Stimulated activated memory B cell treated with anti-CD40 and anti-IgM and Interleukin-4, amounts not matched to agents 10 μg/mL and 1 μg/mL and 100 μg/mL, for 72 hours (primary cell): ENCODE results near the gene ARF6.
A peak's percentile ranks its signal among the peaks of the same experiment; 100 is the strongest.

ENCODE experiments used
- ATAC-seq: fragments of 150-1000 bp; cut with Tn5 transposase; 2 replicates; pipeline ENCODE4 v1.10.0; 2021
- H3K27ac Mint-ChIP-seq: one replicate; pipeline ENCODE4 v1.8.0; 2022; ENCODE audit warnings: mild to moderate bottlenecking, mixed read lengths
- H3K27me3 Mint-ChIP-seq: one replicate; pipeline ENCODE4 v1.8.0; 2022; ENCODE audit warnings: mixed read lengths
- H3K36me3 Mint-ChIP-seq: one replicate; pipeline ENCODE4 v1.8.0; 2022; ENCODE audit warnings: mixed read lengths
- H3K4me1 Mint-ChIP-seq: one replicate; pipeline ENCODE4 v1.8.0; 2022; ENCODE audit warnings: mixed read lengths
- H3K4me3 Mint-ChIP-seq: one replicate; pipeline ENCODE4 v1.8.0; 2022; ENCODE audit warnings: mild to moderate bottlenecking, moderate library complexity, mixed read lengths
- H3K9me3 Mint-ChIP-seq: one replicate; pipeline ENCODE4 v1.8.0; 2022; ENCODE audit warnings: mixed read lengths

ARF6 gene

DNA sequence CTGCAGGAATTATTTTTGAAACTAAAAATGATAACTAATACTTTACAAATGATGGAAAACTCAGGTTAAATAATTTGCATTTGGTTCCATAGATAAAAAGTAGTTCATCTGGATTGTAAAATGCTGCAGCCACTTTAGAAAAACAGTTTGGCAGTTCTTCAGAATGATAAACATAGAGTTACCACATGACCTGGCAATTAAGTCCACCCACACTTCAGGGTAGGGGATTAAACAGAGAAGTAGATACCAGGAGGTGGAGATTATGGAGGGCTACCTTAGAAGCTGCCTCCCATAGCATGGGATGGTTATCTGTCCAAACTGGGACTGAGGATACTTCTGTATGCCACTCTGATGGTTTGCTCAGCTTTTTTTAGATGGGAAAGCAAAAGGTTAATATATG, 22.2 kb downstream of the ARF6 start:
- Mint-ChIP-seq H3K27ac (peak overlapping the region; percentile 86), H3K4me3 (peak overlapping the region; percentile 20), H3K27me3 (no peaks in the 10 kb centered on the region), H3K36me3 (peaks cover 10% of the 10 kb centered on the region), H3K9me3 (no peaks in the 10 kb centered on the region), H3K4me1 (peaks cover 19% of the 10 kb centered on the region)
- peak; percentile 69 for ATAC-seq

DNA sequence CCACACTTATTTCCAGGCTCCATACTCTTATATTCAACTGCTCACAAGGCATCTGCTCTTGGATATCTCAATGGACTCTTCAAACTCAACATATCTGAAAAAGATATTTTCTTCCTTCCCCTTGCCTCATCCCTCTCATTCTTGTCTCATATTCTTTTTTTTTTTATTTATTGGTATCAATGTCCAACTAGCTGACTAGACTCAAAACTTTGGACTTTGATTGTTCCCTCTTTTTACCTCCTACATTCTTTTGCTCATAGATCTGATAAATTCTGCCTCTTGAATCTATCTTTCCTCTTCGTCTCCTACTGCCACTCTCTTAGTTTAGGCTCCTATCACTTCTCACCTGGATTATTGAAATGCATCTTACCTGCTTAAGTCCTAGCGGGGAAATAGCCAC, 25.8 kb downstream of the ARF6 start:
- no peak overlapping the region for H3K27ac Mint-ChIP-seq
- ATAC-seq: no peak
- H3K9me3 Mint-ChIP-seq: no peaks in the 10 kb centered on the region
- no peaks in the 10 kb centered on the region for H3K27me3 Mint-ChIP-seq
- peaks cover 32% of the 10 kb centered on the region for H3K4me1 Mint-ChIP-seq
- peaks cover 12% of the 10 kb centered on the region for H3K36me3 Mint-ChIP-seq
- H3K4me3 Mint-ChIP-seq: no peak overlapping the region

- peak overlapping the region; percentile 71 for H3K27ac Mint-ChIP-seq
- peaks cover 39% of the 10 kb centered on the region for H3K4me1 Mint-ChIP-seq
- ATAC-seq: no peak
- H3K36me3 Mint-ChIP-seq: peaks cover 18% of the 10 kb centered on the region
- no peaks in the 10 kb centered on the region for H3K9me3 Mint-ChIP-seq
- no peaks in the 10 kb centered on the region for H3K27me3 Mint-ChIP-seq
- no peak overlapping the region for H3K4me3 Mint-ChIP-seq
These were observed 27.2 kb downstream of the ARF6 start for GRCh38 chr14:49919825-49920659.

- Mint-ChIP-seq H3K4me1 (peaks cover 30% of the 10 kb centered on the region), H3K27ac (peak overlapping the region; percentile 71), H3K4me3 (no peak overlapping the region), H3K9me3 (no peaks in the 10 kb centered on the region), H3K27me3 (no peaks in the 10 kb centered on the region), H3K36me3 (peaks cover 18% of the 10 kb centered on the region)
- ATAC-seq: peak; percentile 81
These were observed 28.1 kb downstream of the ARF6 start for GRCh38 chr14:49920935-49921334.

GRCh38 chr14:49921401-49921800, 28.5 kb downstream of the ARF6 start:
- Mint-ChIP-seq H3K9me3 (no peaks in the 10 kb centered on the region), H3K27me3 (no peaks in the 10 kb centered on the region), H3K4me1 (peaks cover 29% of the 10 kb centered on the region), H3K27ac (peak overlapping the region; percentile 71), H3K4me3 (no peak overlapping the region), H3K36me3 (peaks cover 18% of the 10 kb centered on the region)
- ATAC-seq: no peak

DNA sequence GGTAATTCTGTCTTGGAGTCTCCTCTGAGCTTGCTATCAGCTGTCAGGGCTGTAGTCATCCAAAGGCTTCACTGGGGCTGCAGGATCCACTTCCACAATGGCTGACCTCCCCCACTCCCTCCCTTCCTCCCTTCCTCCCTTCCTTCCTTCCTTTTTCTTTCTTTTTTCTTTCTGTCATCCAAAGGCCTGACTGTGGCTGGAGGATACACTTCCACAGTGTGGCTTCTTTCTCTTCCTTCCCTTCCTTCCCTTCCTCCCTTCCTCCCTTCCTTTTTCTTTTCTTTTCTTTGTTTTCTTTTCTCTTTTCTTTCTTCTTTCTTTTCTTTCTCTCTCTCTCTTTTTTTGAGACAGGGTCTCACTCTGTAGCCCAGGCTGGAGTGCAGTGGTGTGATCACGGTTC, 30.6 kb downstream of the ARF6 start:
- H3K4me1 Mint-ChIP-seq: peaks cover 29% of the 10 kb centered on the region
- peaks cover 18% of the 10 kb centered on the region for H3K36me3 Mint-ChIP-seq
- H3K27ac Mint-ChIP-seq: peak overlapping the region; percentile 66
- no peaks in the 10 kb centered on the region for H3K27me3 Mint-ChIP-seq
- H3K9me3 Mint-ChIP-seq: no peaks in the 10 kb centered on the region
- ATAC-seq: no peak
- H3K4me3 Mint-ChIP-seq: no peak overlapping the region

- Mint-ChIP-seq H3K27ac (peak overlapping the region; percentile 66), H3K4me1 (peaks cover 29% of the 10 kb centered on the region), H3K36me3 (peaks cover 18% of the 10 kb centered on the region), H3K9me3 (no peaks in the 10 kb centered on the region), H3K4me3 (no peak overlapping the region), H3K27me3 (no peaks in the 10 kb centered on the region)
- ATAC-seq: no peak
These were observed 31.0 kb downstream of the ARF6 start for GRCh38 chr14:49923881-49924280.

DNA sequence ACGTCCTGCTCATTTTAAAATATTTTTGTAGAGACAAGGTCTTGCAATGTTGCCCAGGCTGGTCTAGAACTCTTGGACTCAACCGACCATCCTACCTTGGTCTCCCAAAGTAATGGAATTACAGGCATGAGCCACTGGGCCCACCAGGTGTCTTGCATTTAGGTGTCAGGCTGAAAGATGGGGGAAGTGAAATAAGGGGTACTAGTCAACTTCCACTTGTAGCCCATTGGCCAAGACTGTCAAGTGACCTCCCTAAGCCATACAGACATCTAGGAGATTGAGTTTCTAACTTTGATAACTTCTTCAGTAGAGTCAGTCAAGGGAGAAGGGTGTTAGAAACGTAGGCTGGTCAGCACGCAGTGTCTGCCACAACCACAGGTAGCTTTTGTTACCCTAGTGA, 32.0 kb downstream of the ARF6 start:
- Mint-ChIP-seq H3K4me3 (no peak overlapping the region), H3K27me3 (no peaks in the 10 kb centered on the region), H3K36me3 (peaks cover 16% of the 10 kb centered on the region), H3K9me3 (no peaks in the 10 kb centered on the region), H3K4me1 (peaks cover 32% of the 10 kb centered on the region), H3K27ac (peak overlapping the region; percentile 66)
- no peak for ATAC-seq

DNA sequence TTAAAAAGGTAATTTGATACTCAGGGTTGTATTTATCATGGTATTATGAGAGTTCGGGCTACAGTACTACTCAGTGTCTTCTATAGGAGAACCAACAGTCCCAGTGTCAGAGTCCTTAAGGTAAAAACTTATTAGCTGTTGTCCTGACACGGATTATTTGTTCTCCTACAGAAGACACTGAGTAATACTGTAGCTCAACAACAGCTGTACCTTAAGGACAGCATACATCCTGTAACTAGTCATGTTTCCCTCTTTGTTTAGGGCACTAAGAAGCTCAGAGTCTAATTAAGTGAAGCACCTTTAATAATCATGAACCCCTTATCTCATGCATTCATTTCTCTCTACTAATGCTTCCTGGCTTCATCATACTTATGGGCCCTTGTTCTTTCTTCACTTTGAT, 33.9 kb downstream of the ARF6 start:
- H3K27ac Mint-ChIP-seq: no peak overlapping the region
- peaks cover 18% of the 10 kb centered on the region for H3K36me3 Mint-ChIP-seq
- no peak overlapping the region for H3K4me3 Mint-ChIP-seq
- peaks cover under 1% of the 10 kb centered on the region for H3K9me3 Mint-ChIP-seq
- no peaks in the 10 kb centered on the region for H3K27me3 Mint-ChIP-seq
- H3K4me1 Mint-ChIP-seq: peaks cover 38% of the 10 kb centered on the region
- ATAC-seq: no peak

- Mint-ChIP-seq H3K27ac (no peak overlapping the region), H3K27me3 (no peaks in the 10 kb centered on the region), H3K4me1 (peaks cover 41% of the 10 kb centered on the region), H3K9me3 (peaks cover 2% of the 10 kb centered on the region), H3K36me3 (peaks cover 21% of the 10 kb centered on the region), H3K4me3 (no peak overlapping the region)
- ATAC-seq: no peak
These were observed 35.1 kb downstream of the ARF6 start for GRCh38 chr14:49928015-49928414.

DNA sequence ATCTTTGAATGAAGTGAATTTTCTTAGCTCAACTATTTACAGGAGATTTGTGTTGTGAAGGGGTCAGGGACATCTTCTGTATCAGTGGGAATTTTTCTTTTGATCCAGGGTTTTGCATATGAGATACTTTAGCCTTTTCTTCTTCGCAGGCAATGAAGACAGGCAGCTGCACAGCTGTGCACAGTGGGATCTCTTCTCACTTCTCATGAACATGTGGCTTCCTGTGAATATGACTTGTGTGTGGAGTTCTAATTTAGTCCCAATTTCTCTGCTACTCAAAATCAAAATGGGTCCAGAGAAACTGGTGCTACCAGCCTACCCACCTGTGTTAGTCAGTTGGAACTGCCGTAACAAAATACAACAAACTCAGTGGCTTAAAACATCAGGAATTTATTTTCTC, 37.8 kb downstream of the ARF6 start:
- Mint-ChIP-seq H3K27me3 (no peaks in the 10 kb centered on the region), H3K27ac (peak overlapping the region; percentile 92), H3K36me3 (peaks cover 16% of the 10 kb centered on the region), H3K4me1 (peaks cover 26% of the 10 kb centered on the region), H3K9me3 (peaks cover 2% of the 10 kb centered on the region), H3K4me3 (peak overlapping the region; percentile 11)
- ATAC-seq: peak; percentile 76

DNA sequence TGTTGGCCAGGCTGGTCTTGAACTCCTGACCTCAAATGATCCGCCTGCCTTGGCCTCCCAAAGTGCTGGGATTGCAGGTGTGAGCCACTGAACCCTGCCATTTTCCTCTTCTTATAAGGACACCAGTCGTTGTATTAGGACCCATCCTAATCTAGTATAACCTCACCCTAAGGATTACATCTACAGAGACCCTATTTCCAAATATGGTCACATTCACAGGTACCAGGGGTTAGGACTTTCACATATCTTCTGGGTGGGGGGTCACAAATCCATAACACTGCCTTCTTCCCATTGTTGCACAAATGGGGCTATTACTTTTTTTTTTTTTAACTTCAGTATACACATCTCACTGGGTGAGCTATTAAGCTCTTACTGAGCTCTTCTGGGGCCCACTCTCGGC, 38.6 kb downstream of the ARF6 start:
- Mint-ChIP-seq H3K27ac (peak overlapping the region; percentile 92), H3K36me3 (peaks cover 20% of the 10 kb centered on the region), H3K4me1 (peaks cover 26% of the 10 kb centered on the region), H3K4me3 (no peak overlapping the region), H3K27me3 (no peaks in the 10 kb centered on the region), H3K9me3 (peaks cover 5% of the 10 kb centered on the region)
- no peak for ATAC-seq

DNA sequence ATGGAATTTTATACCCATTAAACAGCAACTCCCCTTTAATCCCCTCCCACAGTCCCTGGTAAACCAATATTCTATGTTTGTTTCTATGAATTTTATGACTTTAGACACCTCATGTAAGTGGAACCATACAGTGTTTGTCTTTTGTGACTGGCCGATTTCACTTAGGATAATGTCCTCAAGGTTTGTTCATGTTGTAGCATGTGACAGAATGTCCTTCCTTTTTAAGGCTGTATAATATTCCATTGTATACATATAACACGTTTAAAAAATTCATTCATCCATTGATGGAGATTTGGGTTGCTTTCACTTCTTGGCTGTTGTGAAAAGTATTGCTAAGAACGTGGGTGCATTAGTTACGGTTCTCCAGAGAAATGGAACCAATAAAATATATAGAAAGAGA, 40.2 kb downstream of the ARF6 start:
- ATAC-seq: no peak
- peaks cover 10% of the 10 kb centered on the region for H3K9me3 Mint-ChIP-seq
- peaks cover 26% of the 10 kb centered on the region for H3K4me1 Mint-ChIP-seq
- no peaks in the 10 kb centered on the region for H3K27me3 Mint-ChIP-seq
- H3K36me3 Mint-ChIP-seq: peaks cover 26% of the 10 kb centered on the region
- H3K4me3 Mint-ChIP-seq: no peak overlapping the region
- H3K27ac Mint-ChIP-seq: no peak overlapping the region

- H3K27ac Mint-ChIP-seq: no peak overlapping the region
- ATAC-seq: no peak
- peaks cover 26% of the 10 kb centered on the region for H3K4me1 Mint-ChIP-seq
- peaks cover 26% of the 10 kb centered on the region for H3K36me3 Mint-ChIP-seq
- no peak overlapping the region for H3K4me3 Mint-ChIP-seq
- H3K9me3 Mint-ChIP-seq: peaks cover 10% of the 10 kb centered on the region
- no peaks in the 10 kb centered on the region for H3K27me3 Mint-ChIP-seq
These were observed 40.8 kb downstream of the ARF6 start for GRCh38 chr14:49933704-49934103.

- H3K27ac Mint-ChIP-seq: no peak overlapping the region
- no peaks in the 10 kb centered on the region for H3K27me3 Mint-ChIP-seq
- H3K36me3 Mint-ChIP-seq: peaks cover 33% of the 10 kb centered on the region
- peaks cover 30% of the 10 kb centered on the region for H3K4me1 Mint-ChIP-seq
- peaks cover 12% of the 10 kb centered on the region for H3K9me3 Mint-ChIP-seq
- no peak for ATAC-seq
- H3K4me3 Mint-ChIP-seq: no peak overlapping the region
These were observed 41.8 kb downstream of the ARF6 start for GRCh38 chr14:49934646-49935045.

DNA sequence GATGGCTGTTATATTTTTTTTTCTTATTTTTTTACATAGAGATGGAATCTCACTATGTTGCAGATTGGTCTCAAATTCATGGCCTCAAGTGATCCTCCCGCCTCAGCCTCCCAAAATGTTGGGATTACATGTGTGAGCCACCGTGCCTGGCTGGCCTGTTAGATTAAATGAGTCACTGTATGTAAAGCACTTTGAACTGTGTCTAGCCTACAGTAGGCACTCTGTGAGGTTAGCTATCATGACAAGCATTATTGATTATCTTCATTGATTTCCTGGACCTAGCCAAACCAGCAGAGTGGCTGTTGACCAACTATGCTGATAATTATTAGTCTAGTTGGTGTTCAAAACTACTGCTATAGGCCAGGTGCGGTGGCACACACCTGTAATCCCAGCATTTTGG, 42.6 kb downstream of the ARF6 start:
- peaks cover 34% of the 10 kb centered on the region for H3K36me3 Mint-ChIP-seq
- no peak for ATAC-seq
- peaks cover 30% of the 10 kb centered on the region for H3K4me1 Mint-ChIP-seq
- H3K27ac Mint-ChIP-seq: no peak overlapping the region
- H3K27me3 Mint-ChIP-seq: no peaks in the 10 kb centered on the region
- peaks cover 12% of the 10 kb centered on the region for H3K9me3 Mint-ChIP-seq
- H3K4me3 Mint-ChIP-seq: no peak overlapping the region
